Ectodermal cell (in vitro differentiated cells): ENCODE results near the gene CTAGE1.
"Not testable (repeated sequence)": the region's sequence is repeated elsewhere in the genome, so short reads cannot be mapped to it uniquely, and the experiment has no call there.

ENCODE experiments used
- H3K27ac ChIP-seq: 2 replicates; pipeline ENCODE4 v1.7.0; 2013; ENCODE audit warnings: mild to moderate bottlenecking, low read depth, low read length; ENCODE audit not compliant: insufficient read depth, poor library complexity, severe bottlenecking
- H3K27me3 ChIP-seq: 2 replicates; pipeline ENCODE4 v1.7.0; 2013; ENCODE audit warnings: mild to moderate bottlenecking, low read length; ENCODE audit not compliant: insufficient read depth, control insufficient read depth, poor library complexity, severe bottlenecking
- H3K36me3 ChIP-seq: one replicate; pipeline ENCODE4 v1.7.0; 2013; ENCODE audit warnings: low read length; ENCODE audit not compliant: control insufficient read depth, insufficient read depth
- H3K4me1 ChIP-seq: one replicate; pipeline ENCODE4 v1.7.0; 2013; ENCODE audit warnings: low read length; ENCODE audit not compliant: control insufficient read depth, insufficient read depth
- H3K4me3 ChIP-seq: 2 replicates; pipeline ENCODE4 v1.7.0; 2013; ENCODE audit warnings: low read depth, low read length, control low read depth; ENCODE audit not compliant: insufficient read depth
- H3K9me3 ChIP-seq: 2 replicates; pipeline ENCODE4 v1.7.0; 2013; ENCODE audit warnings: mild to moderate bottlenecking, low read length, moderate library complexity; ENCODE audit not compliant: control insufficient read depth
- WGBS, 2 experiments: methylation state at CpG; one replicate each; pipeline ENCODE4 v1.1.7; 2013; ENCODE audit warnings: missing lambda C conversion rate in 2 of 2; 5-methylcytosine and 5-hydroxymethylcytosine counted together

The CTAGE1 gene

DNA sequence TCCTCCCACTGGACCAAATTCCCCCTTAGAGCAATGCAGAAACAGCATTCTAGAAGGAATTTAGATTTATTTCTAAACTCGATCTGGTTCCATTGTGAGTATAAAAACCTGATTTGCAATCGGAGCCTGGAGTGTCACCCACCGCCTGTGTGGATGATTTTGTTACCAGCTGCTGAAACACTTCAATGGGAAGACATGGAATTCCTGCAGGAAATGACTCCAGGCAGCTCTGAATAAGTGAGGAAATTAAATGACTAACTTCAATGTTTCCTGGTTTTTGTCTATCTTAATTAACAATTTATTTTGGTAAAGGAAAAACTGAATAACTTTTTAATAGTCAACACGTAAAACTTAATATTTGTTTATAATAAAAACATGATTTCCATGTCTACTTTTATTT, 19.3 kb downstream of the CTAGE1 start:
- Histone ChIP-seq H3K9me3 (no peaks in the 10 kb centered on the region), H3K4me1 (no peaks in the 10 kb centered on the region), H3K36me3 (no peaks in the 10 kb centered on the region), H3K4me3 (no peak overlapping the region), H3K27me3 (no peaks in the 10 kb centered on the region), H3K27ac (no peak overlapping the region)
- WGBS, 2 experiments, result 79 to 80% methylated on average over 3 of the region's 4 CpGs

DNA sequence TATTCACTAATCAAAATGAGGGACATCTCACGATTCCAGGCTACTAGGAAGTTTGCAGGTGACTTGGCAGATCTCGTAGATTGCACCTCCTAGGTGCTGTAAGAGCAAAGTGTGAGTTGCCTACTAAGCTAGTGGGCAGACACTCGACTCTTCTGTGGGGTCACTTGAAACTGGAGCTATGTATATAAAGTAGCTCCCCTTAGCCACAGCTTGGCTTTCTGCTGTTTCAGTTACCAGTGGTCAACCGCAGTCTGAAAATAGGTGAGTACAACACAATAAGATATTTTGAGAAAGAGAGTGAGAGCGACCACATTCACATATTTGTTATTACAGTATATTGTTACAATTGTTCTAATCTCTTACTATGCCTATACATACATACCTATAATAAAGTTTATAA, 23.3 kb downstream of the CTAGE1 start:
- Histone ChIP-seq H3K27ac (no peak overlapping the region), H3K4me1 (no peaks in the 10 kb centered on the region), H3K4me3 (no peak overlapping the region), H3K36me3 (no peaks in the 10 kb centered on the region), H3K27me3 (no peaks in the 10 kb centered on the region), H3K9me3 (no peaks in the 10 kb centered on the region)
- 84 to 89% methylated on average over 3 to 4 of the region's 5 CpGs for WGBS, 2 experiments

DNA sequence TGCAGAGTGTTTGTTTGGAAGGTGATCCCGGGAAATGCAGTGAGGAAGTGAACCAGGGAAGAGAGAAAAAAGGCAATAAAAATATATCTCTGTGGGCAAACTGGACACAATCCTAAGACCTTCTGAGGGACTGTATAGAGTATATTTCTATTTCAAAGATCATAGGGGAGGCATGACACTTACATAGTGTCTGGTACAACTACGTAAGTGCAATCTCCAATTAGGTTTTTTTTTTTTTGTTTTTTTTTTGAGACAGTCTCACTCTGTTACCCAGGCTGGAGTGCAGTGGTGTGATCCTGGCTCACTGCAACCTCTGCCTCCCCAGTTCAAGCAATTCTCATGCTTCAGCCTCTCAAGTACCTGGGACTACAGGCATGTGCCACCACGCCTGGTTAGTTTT, 24.6 kb downstream of the CTAGE1 start:
- not testable (repeated sequence) for H3K36me3 ChIP-seq, H3K9me3 ChIP-seq, H3K27ac ChIP-seq, H3K4me1 ChIP-seq, H3K27me3 ChIP-seq, H3K4me3 ChIP-seq
- WGBS, 2 experiments, result 84 to 95% methylated on average over 3 of the region's 3 CpGs

DNA sequence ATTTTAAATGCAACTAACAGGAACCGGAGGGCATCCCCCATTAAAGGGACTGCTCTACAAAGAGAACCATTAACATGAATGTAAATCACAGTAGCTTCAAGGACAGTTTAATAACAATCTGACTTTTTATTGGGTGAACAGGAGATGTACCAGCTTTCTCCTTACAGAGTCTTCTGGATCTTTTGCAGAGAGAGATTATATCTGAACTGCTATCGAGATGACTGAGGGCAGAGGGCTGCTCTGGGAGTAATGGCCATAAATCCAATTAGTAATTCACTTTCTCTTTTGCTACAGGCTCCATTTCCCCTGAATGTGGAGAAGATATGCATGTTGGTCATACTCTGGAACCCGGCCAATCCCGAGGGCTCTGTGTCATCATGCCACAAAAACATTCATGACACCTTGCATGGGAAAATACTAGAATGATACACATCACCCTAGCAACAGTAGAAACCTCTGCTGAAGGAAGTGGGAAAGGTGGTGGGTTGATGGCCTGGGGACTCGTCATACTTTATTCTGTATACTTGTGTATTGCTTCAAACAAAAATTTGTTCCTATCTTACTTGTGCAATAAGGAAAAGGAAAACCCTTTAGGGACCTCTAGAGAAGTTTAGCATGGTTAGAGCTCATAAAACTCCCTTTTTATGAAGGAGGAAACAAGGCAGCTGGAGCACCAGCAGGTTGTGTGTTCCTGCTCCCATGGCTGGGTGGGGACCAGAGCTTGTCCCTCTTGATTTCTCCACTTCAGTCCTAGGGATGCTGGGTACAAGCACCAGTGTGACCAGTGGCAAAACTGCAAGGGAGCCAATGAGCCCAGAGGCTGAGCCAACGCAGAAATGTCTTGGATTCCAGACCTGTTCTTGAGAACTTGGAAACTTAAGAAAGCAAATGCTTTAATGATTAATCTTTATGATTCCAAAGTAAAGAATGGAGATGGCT, 26.0 kb downstream of the CTAGE1 start:
- Histone ChIP-seq H3K27me3 (no peaks in the 10 kb centered on the region), H3K36me3 (no peaks in the 10 kb centered on the region), H3K9me3 (no peaks in the 10 kb centered on the region), H3K4me3 (no peak overlapping the region), H3K4me1 (no peaks in the 10 kb centered on the region), H3K27ac (no peak overlapping the region)
- 86 to 93% methylated on average over 5 to 6 of the region's 6 CpGs for WGBS, 2 experiments

GRCh38 chr18:22387787-22388186, 29.9 kb downstream of the CTAGE1 start:
- Histone ChIP-seq H3K27ac (no peak overlapping the region), H3K9me3 (no peaks in the 10 kb centered on the region), H3K36me3 (no peaks in the 10 kb centered on the region), H3K4me3 (no peak overlapping the region), H3K4me1 (no peaks in the 10 kb centered on the region), H3K27me3 (no peaks in the 10 kb centered on the region)
- 96 to 100% methylated on average over 1 of the region's 1 CpG for WGBS, 2 experiments

GRCh38 chr18:22387364-22387763, 30.4 kb downstream of the CTAGE1 start:
- H3K4me1 ChIP-seq, result no peaks in the 10 kb centered on the region
- no peaks in the 10 kb centered on the region for H3K27me3 ChIP-seq
- WGBS, 2 experiments, result 93 to 100% methylated on average over 4 to 5 of the region's 5 CpGs
- H3K9me3 ChIP-seq, result no peaks in the 10 kb centered on the region
- H3K27ac ChIP-seq, result no peak overlapping the region
- H3K36me3 ChIP-seq, result no peaks in the 10 kb centered on the region
- no peak overlapping the region for H3K4me3 ChIP-seq

GRCh38 chr18:22385718-22386117, 32.0 kb downstream of the CTAGE1 start:
- Histone ChIP-seq H3K36me3 (no peaks in the 10 kb centered on the region), H3K27me3 (no peaks in the 10 kb centered on the region), H3K27ac (no peak overlapping the region), H3K4me3 (no peak overlapping the region), H3K4me1 (no peaks in the 10 kb centered on the region), H3K9me3 (no peaks in the 10 kb centered on the region)
- 77 to 78% methylated on average over 3 of the region's 4 CpGs for WGBS, 2 experiments

DNA sequence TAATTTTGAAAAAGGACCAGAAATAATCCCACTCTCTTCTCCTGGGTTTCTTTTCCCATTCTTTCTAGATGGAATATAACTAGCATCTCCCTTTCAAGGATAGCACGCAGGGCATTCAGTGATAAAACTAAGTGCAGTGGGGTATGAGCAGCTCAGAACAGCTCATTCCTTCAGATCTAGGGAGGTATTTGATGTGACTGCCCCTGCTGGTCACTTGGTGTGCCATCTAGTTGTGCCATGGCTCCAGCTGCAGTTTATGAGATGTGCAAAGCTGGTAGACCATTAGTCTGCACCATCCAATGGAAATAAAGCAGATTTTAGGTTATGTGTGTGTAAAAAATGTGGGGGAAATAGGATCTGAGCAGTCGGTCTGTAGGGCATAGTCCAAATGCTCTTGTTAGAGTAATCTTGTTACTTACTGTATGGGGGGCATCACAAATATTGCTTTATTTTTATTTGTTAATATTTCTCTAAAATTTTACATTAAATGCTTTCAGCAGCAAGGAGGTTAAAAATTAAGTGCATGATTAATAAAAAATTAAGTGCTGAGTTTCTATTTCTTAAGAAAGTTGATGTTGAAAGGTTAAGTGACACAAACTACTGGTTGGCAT, 38.9 kb downstream of the CTAGE1 start:
- H3K27me3 ChIP-seq, result no peaks in the 10 kb centered on the region
- H3K9me3 ChIP-seq, result no peaks in the 10 kb centered on the region
- no peaks in the 10 kb centered on the region for H3K4me1 ChIP-seq
- H3K36me3 ChIP-seq, result no peaks in the 10 kb centered on the region
- 59 to 75% methylated on average over 2 of the region's 2 CpGs for WGBS, 2 experiments
- no peak overlapping the region for H3K4me3 ChIP-seq
- H3K27ac ChIP-seq, result no peak overlapping the region

- no peaks in the 10 kb centered on the region for H3K4me1 ChIP-seq
- no peaks in the 10 kb centered on the region for H3K36me3 ChIP-seq
- no peak overlapping the region for H3K4me3 ChIP-seq
- no peaks in the 10 kb centered on the region for H3K9me3 ChIP-seq
- WGBS, 2 experiments, result 86 to 100% methylated on average over 1 of the region's 1 CpG
- no peak overlapping the region for H3K27ac ChIP-seq
- H3K27me3 ChIP-seq, result no peaks in the 10 kb centered on the region
Measured at GRCh38 chr18:22377769-22378168, 39.9 kb downstream of the CTAGE1 start.

- no peak overlapping the region for H3K27ac ChIP-seq
- H3K36me3 ChIP-seq, result no peaks in the 10 kb centered on the region
- H3K27me3 ChIP-seq, result no peaks in the 10 kb centered on the region
- H3K9me3 ChIP-seq, result no peaks in the 10 kb centered on the region
- no peaks in the 10 kb centered on the region for H3K4me1 ChIP-seq
- no peak overlapping the region for H3K4me3 ChIP-seq
- 95 to 99% methylated on average over 4 of the region's 4 CpGs for WGBS, 2 experiments
Measured at GRCh38 chr18:22370414-22370813, 47.3 kb downstream of the CTAGE1 start.
